Pons (tissue), 1 donor: Measurements from ENCODE around the gene LDLRAD4.

Experiments used
- DNase-seq: peaks from one replicate; pipeline ENCODE4 v3.0.0-alpha.2; 2016; ENCODE audit warnings: low spot score

Gene LDLRAD4

DNA sequence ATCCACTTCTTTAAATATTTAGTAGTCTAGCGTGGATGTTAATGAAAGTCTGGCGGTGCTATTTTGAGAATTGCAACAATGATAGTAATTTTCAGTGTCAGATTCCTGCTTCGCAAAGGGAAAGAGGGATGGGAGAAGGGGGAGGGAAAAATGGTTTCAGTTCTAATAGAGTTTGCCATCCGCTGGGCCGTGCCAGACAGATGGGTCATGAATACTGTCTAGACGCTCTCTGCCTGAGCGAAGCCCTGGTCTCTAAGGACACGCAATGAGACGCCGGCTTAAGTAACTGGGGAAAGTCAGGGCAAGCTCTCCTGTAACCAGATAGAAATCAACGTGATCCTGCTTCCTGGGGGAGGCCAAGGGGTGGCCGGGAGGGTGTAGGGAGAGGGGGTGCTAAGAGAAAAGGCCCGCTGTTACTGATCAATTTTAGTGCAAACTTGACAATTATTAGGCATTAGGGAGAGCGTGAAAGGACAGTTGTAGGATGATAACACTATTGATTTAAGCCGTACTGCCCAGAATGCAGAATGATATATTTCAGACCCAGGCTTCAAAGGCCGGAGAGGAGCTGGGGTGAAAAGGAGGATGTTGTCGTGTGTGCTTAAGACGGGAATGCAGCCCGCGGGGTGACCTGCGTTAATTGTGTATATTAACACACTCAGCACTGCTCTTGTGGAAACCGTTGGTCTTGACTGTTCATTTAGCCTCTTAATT, 229.2 kb downstream of the LDLRAD4 start:
- peak; percentile 68 for DNase-seq

DNA sequence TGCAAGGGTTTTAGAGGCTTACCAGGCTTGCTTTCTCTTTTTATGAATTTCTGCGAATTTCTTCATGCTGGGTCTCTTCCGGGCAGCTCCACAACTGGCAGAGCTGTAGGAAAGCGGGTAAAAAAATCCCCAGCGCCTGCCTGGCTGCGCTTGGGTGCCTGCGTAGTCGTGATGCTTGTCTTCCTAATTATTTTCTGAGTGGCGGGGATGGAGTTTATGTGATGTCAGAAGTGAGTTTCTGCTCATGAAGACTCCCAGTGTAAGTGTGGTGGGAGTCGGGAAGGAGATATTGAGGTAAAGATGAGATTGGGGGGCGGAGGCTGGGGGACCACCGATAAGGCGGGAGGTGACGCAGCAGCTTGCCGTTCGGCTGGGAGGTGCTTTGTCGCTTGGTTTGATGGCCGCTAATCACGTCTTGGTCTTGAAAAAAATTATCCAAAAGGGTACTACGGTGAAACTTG, 229.8 kb downstream of the LDLRAD4 start:
- no peak for DNase-seq

DNA sequence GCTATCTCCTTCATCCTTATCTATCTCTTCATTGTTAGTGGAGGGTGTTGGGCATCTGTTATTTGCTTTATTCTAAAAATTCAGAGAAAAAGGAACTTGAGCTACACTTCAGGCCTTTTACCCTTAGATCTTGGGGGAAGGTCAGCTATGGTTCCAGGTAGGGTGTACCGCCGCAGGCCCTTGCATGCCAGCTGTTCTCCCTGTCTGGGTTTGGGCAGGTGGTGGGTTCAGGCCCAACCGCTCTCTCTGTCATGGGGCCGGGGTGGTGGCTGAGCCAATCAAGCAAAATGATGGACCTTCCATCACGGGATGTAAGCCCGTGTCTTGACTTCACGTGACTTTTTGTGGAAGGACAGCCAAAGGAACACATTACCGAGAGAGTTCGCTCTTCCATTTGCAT, 231.1 kb downstream of the LDLRAD4 start:
- DNase-seq = no peak

DNA sequence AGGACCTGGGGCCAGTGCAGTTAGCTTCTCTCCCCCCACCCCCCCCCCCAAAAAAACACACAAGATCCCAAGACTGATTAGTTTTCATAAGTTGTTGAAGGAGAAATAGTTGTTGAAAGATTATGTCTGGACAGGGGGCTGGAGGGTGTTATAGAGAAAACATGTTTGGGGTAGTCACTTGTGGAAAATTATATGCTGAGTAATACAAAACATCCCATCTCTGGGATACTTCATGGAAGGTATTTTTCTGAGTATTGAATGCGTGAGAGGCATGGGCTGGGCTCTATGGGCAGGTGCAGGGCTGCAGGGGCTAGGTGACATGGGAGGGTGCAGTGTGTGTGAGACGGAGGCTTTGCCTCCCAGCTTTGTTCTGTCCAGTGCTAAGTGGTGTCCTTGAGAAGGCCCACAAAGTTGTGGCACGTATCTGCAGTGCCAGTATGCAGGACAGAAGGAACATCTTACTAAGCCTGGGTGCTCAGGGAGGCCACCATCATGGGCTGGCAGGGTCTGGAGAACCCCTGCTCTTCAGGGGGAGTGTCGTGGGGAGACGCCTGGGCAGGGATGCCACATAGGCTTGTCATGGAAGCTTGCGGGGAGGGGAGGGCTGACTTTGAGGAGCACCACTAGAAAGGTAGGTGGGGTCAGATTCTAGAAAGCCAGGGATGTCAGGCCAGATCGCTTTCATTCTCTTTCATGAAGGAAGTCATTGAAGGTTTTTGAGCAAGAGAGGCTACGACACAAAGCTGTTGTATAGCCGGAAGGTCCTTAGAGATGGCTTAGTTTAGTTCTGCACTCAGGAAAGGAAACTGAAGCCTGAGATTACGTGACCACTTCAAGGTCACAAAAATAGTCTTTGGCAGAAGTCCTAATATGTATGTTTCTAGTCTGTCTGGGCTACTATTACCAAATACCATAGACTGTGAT, 232.0 kb downstream of the LDLRAD4 start:
- DNase-seq = no peak

DNA sequence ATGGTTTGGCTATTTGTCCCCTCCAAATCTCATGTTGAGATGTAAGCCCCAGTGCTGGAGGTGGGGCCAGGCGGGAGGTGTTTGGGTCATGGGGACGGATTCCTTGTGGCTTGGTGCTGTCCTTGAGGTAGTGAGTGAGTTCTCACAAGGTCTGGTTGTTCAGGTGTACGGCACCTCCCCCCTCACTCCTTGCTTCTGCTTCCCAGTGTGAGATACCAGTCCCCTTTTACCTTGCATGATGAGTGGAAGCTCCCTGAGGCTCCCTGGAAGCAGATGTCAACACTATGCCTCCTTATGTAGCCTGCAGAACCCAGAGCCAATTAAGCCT, 232.6 kb downstream of the LDLRAD4 start:
- no peak for DNase-seq

DNA sequence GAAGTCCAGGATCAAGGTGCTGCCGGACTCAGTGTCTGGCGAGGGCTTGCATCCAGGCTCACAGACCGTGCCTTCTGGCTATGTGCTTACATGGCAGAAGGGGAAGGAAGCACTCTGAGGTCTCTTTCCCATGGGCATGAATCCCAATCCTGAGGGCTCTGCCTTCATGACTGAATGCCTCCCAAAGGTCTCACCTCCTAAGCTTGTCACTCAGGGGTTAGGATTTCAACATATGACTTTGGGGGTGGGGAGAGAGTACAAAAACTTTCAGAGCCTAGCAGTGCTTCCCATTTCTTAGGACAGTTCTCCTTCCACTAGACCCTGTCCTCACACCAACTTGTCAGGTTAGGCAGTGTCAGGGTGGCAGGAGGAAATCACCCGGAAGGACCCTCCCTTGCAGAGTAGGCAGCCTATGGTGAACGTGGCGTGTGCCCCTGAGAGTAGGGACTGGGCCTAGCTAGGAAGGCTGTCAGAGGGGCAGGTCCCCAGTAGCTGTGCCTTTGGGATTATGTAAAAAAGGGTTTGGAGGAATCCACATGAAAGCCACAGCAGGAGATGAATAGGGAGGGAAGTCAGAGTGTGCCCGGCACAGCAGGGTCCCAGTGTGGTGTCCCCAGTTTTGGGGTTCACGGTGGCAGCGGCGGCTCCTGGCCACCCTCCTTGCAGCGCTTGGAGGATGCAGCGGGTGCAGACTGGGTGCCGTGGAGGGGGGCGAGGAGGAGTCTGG, 233.3 kb downstream of the LDLRAD4 start:
- no peak for DNase-seq

DNA sequence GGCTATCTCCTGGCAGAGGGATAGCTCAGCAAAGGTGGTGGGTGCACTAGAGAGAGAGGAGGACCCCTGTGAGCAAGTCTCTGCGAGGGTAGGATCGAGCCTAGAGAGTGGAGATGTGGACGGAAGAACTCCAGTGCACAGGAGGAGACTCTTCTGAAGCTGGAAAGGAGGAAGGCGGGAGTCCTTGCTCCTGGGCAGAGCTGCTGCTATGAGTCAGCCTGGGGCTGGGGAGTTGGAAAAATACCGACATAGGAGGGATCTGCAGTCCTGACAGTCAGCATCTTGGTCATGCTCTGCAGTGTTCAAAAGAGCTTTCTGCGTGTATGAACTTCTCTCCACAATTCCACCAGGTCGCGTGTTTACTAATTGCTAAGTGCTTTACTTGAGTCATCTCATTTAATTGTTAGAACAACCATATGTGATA, 233.8 kb downstream of the LDLRAD4 start:
- no peak for DNase-seq

DNA sequence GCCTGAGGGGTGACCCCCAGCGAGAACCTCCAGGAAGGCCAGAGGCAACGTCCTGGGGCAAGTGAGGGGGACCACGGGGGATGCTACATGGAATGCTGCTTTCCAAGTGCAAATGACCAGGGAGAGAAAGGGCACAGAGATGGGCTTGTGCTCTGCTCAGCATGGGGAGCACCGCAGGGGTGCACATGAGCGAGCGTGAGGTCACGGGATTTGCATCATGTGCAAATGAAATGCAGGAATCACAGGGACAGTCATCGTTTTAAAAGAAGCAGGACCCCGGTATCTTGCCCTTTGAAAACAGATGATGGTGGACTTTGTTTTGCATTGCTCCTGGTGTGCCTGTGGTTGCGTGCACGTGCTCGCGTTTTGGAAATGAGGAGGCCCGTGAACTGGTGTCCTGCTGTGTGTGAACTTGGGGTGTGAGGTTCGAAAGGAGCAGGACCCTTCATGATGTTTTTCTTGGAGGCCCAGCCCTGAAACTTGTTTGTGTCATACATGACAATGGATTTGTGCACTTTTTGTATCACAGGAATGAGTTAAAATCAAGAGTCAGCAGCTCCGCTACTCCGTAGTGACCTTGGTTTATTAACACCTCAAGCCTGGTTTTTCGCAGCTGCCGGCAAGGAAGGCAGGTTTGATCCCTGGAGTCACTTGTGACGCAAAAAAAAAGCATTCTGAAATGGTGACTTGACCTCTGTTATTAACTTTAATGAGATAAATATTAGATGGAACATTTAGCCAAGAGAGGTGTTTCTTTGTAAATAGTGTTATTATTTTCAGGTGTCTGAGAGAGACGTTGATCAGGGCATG, 234.5 kb downstream of the LDLRAD4 start:
- no peak for DNase-seq

DNA sequence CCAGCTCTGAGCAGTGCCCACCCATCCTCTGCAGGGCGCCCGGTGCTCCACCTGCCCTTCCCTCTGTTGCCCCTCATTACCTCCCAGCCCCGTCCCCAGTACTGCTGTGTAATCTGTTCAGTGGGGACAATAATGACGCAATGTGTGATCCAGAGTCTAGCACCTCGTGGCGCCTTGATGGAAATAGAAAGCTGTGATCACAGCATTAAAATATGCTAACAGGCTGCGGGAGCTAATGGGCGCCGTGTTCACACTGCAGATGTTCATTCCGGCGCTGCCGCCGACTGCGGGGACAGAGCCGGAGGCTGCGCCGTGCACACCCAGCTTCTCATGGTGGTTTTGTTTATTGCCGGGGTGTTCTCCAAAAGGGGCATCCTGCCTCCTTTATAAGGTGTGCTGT, 235.2 kb downstream of the LDLRAD4 start:
- DNase-seq = no peak

DNA sequence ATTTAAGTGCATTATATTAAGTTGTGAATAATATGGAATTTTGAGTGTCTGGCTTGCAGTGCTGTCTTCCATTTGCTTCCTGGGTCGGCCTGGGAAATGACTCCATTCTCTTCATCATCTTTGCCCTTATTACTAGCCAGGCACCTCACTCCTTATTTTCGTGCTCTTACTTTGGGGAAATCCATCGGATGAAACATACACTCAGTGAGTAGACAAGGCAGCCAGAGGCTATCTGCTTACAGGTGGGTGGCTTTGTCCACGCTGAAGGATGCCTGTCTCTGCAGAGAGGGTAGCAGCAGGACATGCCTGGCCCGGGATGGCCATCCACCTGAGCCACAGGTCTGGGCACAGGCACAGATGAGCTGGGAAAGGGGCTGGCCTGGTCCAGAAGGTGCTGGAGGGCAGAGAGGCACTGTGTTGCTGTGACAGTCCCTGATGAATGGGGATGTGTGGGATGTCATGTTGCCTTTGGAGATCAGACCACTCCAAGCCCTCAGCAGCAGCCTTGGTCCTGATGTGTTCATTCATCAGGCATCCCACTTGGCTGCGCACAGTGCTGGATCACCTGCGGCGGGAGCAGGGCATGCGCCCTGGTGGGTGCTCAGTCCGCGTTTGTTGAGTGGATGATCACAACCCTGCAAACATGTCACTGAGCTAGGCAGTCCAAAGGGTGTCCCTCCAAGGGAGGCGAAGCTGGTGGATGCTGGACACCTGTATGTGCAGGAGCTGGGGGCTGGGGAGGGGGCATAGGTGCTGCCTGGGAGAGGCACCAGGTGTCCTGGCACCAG, 236.0 kb downstream of the LDLRAD4 start:
- DNase-seq = no peak

DNA sequence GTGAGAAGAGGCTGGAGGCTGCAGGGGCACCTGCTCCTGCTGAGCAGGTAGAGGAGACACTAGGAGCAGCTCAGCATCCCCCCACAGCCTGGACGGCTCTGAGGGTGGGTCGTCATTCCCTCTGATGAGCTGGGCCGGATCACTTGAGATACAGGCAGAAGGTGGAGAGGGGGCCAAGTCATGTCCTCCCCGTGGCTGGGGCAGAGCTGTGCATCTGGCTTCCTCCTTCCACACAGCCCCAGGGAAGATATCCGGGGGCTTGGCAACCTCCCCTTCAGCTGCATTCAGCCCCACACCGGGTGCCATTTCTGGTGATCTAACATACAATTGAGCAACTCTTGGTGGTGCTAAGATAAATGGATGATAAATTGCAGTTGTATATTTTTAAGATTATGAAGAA, 236.9 kb downstream of the LDLRAD4 start:
- no peak for DNase-seq

DNA sequence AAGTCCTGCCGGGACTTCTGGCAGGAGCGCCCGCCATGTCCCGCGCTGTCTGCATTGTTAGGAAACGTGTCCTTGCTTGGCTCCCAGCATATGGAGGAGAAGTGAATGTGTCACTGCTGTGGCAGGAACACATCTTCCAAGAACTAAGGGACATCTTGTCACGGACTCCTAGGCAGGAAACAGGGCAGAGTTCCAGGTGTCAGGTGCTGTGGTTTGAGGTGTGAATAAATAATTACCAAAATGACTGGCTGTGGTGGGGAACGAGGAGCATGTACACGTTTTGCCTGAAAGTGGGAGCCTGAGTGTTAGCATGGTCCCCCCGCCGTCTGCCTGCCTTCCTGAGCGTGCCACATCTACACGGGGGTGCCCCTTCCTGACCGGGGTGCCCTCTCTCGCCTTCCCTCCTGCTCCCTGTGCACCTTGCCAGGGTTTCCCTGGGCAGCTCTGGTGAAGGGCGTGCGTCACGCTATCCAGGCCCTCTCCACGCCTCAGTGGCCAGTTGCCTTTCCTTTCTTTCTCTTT, 237.5 kb downstream of the LDLRAD4 start:
- no peak for DNase-seq

DNA sequence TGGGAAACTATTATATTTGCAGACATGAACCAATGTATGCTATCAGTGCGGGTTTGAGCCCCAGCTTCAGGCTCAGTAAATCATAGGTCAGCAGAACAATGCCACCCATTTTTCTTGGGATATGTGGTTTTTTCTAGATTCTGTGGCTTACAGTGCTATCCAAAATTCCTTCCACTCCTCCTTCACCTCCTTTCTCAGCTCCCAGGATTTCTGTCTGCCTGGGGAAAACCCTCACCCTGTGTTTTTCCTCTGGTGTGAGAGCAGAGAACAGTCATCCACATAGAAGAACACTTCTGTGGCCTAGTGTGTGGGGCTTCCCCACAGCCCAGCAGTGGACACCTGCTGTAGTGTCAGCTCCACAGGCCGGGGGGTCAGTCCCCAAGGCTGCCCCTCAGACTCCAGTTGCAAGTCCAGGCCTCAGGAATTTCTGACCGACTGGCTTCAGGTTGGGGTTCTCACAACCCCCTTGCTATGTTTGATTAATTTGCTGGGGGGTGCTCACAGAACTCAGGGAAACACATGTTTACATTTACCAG, 238.2 kb downstream of the LDLRAD4 start:
- no peak for DNase-seq

DNA sequence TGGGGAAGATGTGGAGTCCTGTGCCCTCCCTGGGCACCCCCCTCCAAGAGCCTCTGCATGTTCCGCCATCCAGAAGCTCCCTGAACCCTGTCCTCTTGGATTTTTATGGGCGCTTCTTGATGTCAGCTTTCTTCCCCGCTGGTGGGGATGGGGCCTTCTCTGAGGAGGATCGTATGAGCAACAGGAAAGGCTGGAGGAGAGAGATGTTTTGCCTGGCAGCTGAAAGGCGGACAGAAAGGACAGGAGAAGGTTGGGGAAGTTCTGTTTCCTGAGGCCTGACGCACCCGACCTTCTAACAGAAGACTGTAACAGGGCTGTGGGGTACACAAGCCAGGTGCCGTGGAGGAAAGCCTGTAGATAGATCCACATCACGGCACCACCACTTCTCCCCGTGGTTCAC, 238.8 kb downstream of the LDLRAD4 start:
- no peak for DNase-seq

DNA sequence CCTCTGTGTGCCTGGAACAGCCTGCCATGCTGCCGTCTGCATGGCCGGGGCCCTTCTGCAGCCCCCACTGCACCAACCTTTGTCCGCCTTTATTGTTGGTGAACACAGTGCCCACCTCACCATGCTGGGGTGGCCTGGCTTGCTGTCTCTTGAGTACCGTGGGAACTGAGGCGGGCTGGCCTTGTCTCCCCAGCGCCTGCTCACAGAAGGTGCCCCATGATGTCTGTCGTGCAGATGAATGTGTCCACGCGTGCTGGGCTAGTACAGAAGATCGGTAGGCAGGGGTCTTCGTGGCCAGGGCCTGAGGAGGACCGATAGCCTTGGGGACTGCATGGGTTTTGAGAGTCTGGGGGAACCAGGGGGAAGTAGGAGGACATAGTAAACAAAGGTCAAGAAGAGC, 242.4 kb downstream of the LDLRAD4 start:
- no peak for DNase-seq

DNA sequence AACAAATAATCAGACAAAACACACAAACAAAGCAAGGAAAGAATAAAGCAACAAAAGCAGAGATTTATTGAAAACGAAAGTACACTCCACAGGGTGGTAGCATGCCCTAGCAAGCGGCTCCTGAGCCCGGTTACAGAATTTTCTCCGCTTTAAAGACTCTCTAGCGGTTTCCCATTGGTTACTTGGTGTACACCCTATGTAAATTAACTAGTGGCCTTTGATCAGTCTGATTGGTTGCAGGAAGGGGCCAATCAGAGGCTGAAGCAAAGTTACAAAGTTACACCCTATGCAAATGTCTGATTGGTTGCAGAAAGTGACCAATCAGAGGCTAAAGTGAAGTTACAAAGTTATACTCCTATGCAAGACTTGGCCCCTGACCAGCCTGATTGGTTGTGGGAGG, 242.9 kb downstream of the LDLRAD4 start:
- DNase-seq = no peak

DNA sequence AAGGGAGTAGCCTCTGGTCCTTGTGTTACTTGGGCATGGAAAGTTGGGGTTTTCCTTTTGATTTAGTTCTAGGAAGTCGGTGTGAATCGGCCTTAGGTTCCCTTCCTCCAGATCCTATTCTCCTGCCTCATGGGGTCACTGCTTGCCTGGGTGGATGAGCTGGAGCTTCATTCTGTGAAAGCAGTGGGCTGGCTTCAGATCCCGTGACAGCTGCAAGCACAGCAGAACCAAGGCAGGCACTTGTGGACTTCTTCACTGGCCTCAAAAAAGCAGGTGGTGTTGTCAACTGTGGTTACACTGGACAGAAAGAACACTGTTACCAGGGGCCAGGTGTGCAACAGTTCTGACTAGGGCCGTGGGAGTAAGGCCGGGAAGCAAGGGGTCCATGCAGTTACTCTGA, 243.4 kb downstream of the LDLRAD4 start:
- DNase-seq = no peak

DNA sequence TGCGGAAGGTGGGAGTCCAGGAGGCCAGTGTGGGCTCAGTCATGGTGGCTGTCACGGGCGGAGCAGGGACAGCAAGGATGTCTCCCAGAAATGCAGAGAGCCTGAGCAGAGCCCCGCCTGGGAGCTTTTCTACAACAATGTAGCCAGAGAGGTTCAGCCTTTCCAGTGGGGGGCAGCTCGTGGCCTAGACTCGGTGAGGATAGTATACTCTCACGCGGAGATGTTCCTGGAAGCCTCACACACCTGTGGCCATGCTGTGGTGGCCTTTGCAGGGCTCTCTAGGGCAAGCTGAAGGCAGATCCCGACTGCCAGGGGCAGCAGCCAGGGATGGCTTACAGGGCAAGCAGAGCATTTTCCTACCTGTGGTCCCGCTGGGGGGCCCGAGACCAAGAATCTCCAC, 244.1 kb downstream of the LDLRAD4 start:
- DNase-seq = no peak

DNA sequence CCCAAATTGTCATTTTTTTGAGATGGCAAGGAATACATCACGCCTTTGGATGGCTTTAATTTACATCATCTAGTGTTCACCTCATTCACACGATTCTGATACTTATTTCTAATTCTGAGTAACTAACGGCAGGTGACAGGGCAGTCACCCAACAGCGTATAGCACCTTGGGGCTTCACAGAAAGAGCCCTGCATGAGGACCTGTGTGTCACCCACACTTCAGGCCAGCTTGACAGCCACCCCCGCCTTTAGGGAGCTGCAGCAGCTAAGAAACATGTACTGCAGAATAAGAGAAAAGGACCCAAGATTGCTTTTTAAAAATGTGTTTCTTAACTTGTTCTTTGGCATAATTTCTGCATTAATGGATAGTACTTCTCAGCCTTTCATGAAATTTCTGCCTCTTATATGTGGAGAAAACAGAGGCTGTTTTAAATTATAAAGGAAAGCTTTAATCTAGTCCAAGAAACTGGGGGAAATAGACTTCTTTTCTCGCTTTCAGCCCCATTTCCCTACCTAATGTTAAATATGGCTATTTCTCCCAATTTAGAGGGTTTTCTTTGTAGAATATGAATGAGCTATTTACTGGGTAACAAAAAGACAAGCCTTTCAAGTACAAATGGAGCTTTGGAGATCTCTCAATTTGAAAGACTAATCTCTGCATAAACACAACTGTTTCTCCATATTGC, 245.1 kb downstream of the LDLRAD4 start:
- no peak for DNase-seq
